ENCODE results near the gene ATG5. TPM values are rescaled to one million over a fixed set of nuclear protein-coding genes. Genes with fewer than 3 reads are reported as not detected.

Gene ATG5
- total RNA-seq, result 10 to 100 TPM; 29.5 to 31.4 TPM
- 23.4 TPM for polyA plus RNA-seq (2013, experiment 1 of 2)
- polyA plus RNA-seq (2013, experiment 2 of 2), result 24.6 TPM
- long read RNA-seq, experiment 1, transcript ATG5-204 (8 exons, 3,216 nt), result major isoform, 16 of 28 reads
- long read RNA-seq, experiment 1, partial matches to known transcripts, result 1 of 28 reads
- long read RNA-seq, experiment 1, other reads (novel, unspliced or antisense), result 9 of 28 reads
- long read RNA-seq, experiment 2, transcript ATG5-208 (7 exons, 3,035 nt), result minor isoform, 6 of 58 reads
- long read RNA-seq, experiment 2, transcript ATG5-204 (8 exons, 3,216 nt), result major isoform, 41 of 58 reads
- long read RNA-seq, experiment 2, partial matches to known transcripts, result 3 of 58 reads
- long read RNA-seq, experiment 2, other reads (novel, unspliced or antisense), result 6 of 58 reads
- long read RNA-seq, experiment 3, transcript ATG5-204 (8 exons, 3,216 nt), result major isoform, 157 of 245 reads
- long read RNA-seq, experiment 3, transcript ATG5-208 (7 exons, 3,035 nt), result minor isoform, 41 of 245 reads
- long read RNA-seq, experiment 3, transcript ATG5-201 (8 exons, 3,092 nt), result minor isoform, 10 of 245 reads
- long read RNA-seq, experiment 3, partial matches to known transcripts, result 3 of 245 reads
- long read RNA-seq, experiment 3, other reads (novel, unspliced or antisense), result 34 of 245 reads
- long read RNA-seq, experiment 4, transcript ATG5-204 (8 exons, 3,216 nt), result major isoform, 47 of 74 reads
- long read RNA-seq, experiment 4, transcript ATG5-201 (8 exons, 3,092 nt), result minor isoform, 7 of 74 reads
- long read RNA-seq, experiment 4, transcript ATG5-208 (7 exons, 3,035 nt), result minor isoform, 9 of 74 reads
- long read RNA-seq, experiment 4, partial matches to known transcripts, result 0 of 74 reads
- long read RNA-seq, experiment 4, other reads (novel, unspliced or antisense), result 11 of 74 reads

- H3K4me1 ChIP-seq (ENCODE audit: control insufficient read depth, insufficient read depth, low read length), result no peaks in the 10 kb centered on the region
- peak within 1 kb of the TSS; percentile 89 for H3K27ac ChIP-seq (ENCODE audit: low read depth, low read length)
- peaks cover 5% of the 10 kb centered on the region for H3K36me3 Mint-ChIP-seq (ENCODE audit: low read depth)
- TF ChIP-seq, protein P1, sequence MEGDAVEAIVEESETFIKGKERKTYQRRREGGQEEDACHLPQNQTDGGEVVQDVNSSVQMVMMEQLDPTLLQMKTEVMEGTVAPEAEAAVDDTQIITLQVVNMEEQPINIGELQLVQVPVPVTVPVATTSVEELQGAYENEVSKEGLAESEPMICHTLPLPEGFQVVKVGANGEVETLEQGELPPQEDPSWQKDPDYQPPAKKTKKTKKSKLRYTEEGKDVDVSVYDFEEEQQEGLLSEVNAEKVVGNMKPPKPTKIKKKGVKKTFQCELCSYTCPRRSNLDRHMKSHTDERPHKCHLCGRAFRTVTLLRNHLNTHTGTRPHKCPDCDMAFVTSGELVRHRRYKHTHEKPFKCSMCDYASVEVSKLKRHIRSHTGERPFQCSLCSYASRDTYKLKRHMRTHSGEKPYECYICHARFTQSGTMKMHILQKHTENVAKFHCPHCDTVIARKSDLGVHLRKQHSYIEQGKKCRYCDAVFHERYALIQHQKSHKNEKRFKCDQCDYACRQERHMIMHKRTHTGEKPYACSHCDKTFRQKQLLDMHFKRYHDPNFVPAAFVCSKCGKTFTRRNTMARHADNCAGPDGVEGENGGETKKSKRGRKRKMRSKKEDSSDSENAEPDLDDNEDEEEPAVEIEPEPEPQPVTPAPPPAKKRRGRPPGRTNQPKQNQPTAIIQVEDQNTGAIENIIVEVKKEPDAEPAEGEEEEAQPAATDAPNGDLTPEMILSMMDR (conservative IDR thresholded peaks at IDR 0.05), result no peak
- peak within 1 kb of the TSS; percentile 90 for H3K9ac ChIP-seq (ENCODE audit: extremely low read depth, low read length, poor library complexity, severe bottlenecking)
- WGBS, 2 experiments (ENCODE audit: insufficient coverage in 1 of 2, insufficient read length in 1 of 2), result 0 to 2% methylated on average over 12 to 56 of the region's 56 CpGs
- peak within 1 kb of the TSS; percentile 96 for H3K27ac Mint-ChIP-seq
- peaks cover 18% of the 10 kb centered on the region for H3K4me1 Mint-ChIP-seq
- H3K9me3 Mint-ChIP-seq, result no peaks in the 10 kb centered on the region
- peak; percentile 100 for DNase-seq
- peak within 1 kb of the TSS; percentile 93 for H3K4me3 Mint-ChIP-seq
- peak within 1 kb of the TSS; percentile 96 for H3K4me3 ChIP-seq (ENCODE audit: low read length)
- H3K36me3 ChIP-seq (ENCODE audit: control insufficient read depth, insufficient read depth, low read length), result peaks cover 3% of the 10 kb centered on the region
- H3K27me3 Mint-ChIP-seq (ENCODE audit: insufficient read depth), result peaks cover 10% of the 10 kb centered on the region
- no peaks in the 10 kb centered on the region for H3K9me3 ChIP-seq (ENCODE audit: control insufficient read depth, low read length)
- peaks cover 13% of the 10 kb centered on the region for H3K27me3 ChIP-seq (ENCODE audit: control insufficient read depth, insufficient read depth, low read length, poor library complexity, severe bottlenecking)
These were observed at the start of gene ATG5 for GRCh38 chr6:106325336-106326178. Gene ATG5, minus strand, starts transcription at chr6:106325760. Its CDS starts 9,552 bp downstream, at chr6:106316208.

- no peaks in the 10 kb centered on the region for H3K4me1 ChIP-seq (ENCODE audit: control insufficient read depth, insufficient read depth, low read length)
- H3K36me3 ChIP-seq (ENCODE audit: control insufficient read depth, insufficient read depth, low read length), result no peaks in the 10 kb centered on the region
- H3K9ac ChIP-seq (ENCODE audit: extremely low read depth, low read length, poor library complexity, severe bottlenecking), result no peak overlapping the region
- Mint-ChIP-seq H3K4me3 (no peak overlapping the region), H3K4me1 (no peaks in the 10 kb centered on the region), H3K36me3 (ENCODE audit: low read depth) (no peaks in the 10 kb centered on the region), H3K27ac (no peak overlapping the region), H3K9me3 (no peaks in the 10 kb centered on the region), H3K27me3 (ENCODE audit: insufficient read depth) (no peaks in the 10 kb centered on the region)
- no peak overlapping the region for H3K27ac ChIP-seq (ENCODE audit: low read depth, low read length)
- no peak for DNase-seq
- H3K4me3 ChIP-seq (ENCODE audit: low read length), result no peak overlapping the region
- H3K27me3 ChIP-seq (ENCODE audit: control insufficient read depth, insufficient read depth, low read length, poor library complexity, severe bottlenecking), result no peaks in the 10 kb centered on the region
- TF ChIP-seq, protein P1 (conservative IDR thresholded peaks at IDR 0.05), result no peak
- 100% methylated on average over 1 of the region's 1 CpG; no CpG with 5 or more reads in 1 of the 2 experiments for WGBS, 2 experiments (ENCODE audit: insufficient coverage in 1 of 2, insufficient read length in 1 of 2)
- H3K9me3 ChIP-seq (ENCODE audit: control insufficient read depth, low read length), result no peaks in the 10 kb centered on the region
These were observed 48.1 kb upstream of the ATG5 start for GRCh38 chr6:106373502-106374239.
